CD8-positive, alpha-beta memory T cell (primary cell): ENCODE results near the gene ZFAND4. TPM values are rescaled to one million over a fixed set of nuclear protein-coding genes. Genes with fewer than 3 reads are reported as not detected.

Source experiments
- CTCF ChIA-PET: fragments of 350-600 bp; sonication (Branson Sonifier 250); formaldehyde crosslinking; loops from one replicate; lab custom pipeline; 2021; ENCODE audit warnings: antibody characterized with exemption; lab: Charles Lee
- POLR2A ChIA-PET: fragments of 350-600 bp; sonication (Branson Sonifier 250); formaldehyde crosslinking; loops from one replicate; lab custom pipeline; 2021; ENCODE audit warnings: antibody characterized with exemption; lab: Charles Lee
- DNase-seq, 5 donors: peaks; one replicate each; pipeline versions ENCODE4 v3.0.0 to v3.0.0-alpha.2; 2020 to 2022; ENCODE audit warnings: mixed read lengths in 1 of 5
- H3K27ac ChIP-seq: one replicate; pipeline ENCODE4 v1.7.0; 2013; ENCODE audit warnings: low read depth, mild to moderate bottlenecking, low read length, moderate library complexity
- H3K27me3 ChIP-seq: 2 replicates; pipeline ENCODE4 v1.7.0; 2013; ENCODE audit warnings: low read length, mild to moderate bottlenecking; ENCODE audit not compliant: insufficient read depth, poor library complexity, severe bottlenecking
- H3K36me3 ChIP-seq: 2 replicates; pipeline ENCODE4 v1.7.0; 2013; ENCODE audit warnings: mild to moderate bottlenecking, low read length, moderate library complexity; ENCODE audit not compliant: insufficient read depth
- H3K4me1 ChIP-seq: 2 replicates; pipeline ENCODE4 v1.7.0; 2013; ENCODE audit warnings: mild to moderate bottlenecking, low read length, moderate library complexity; ENCODE audit not compliant: insufficient read depth
- H3K4me3 ChIP-seq: 2 replicates; pipeline ENCODE4 v1.7.0; 2013; ENCODE audit warnings: mild to moderate bottlenecking, low read length
- H3K9me3 ChIP-seq: 2 replicates; pipeline ENCODE4 v1.7.0; 2013; ENCODE audit warnings: mild to moderate bottlenecking, low read length
- H3K27ac Mint-ChIP-seq, 8 donors: one replicate each; pipeline ENCODE4 v1.8.0; 2020 to 2021; ENCODE audit warnings: mixed read lengths in 8 of 8, mild to moderate bottlenecking in 6 of 8, inconsistent platforms in 3 of 8, moderate library complexity in 3 of 8
- H3K27me3 Mint-ChIP-seq, 2 donors: one replicate each; pipeline ENCODE4 v1.8.0; 2020 to 2021; ENCODE audit warnings: mixed read lengths in 2 of 2, mild to moderate bottlenecking in 1 of 2, moderate library complexity in 1 of 2
- H3K36me3 Mint-ChIP-seq, 3 donors: one replicate each; pipeline ENCODE4 v1.8.0; 2020 to 2021; ENCODE audit warnings: mixed read lengths in 3 of 3, inconsistent platforms in 1 of 3, mild to moderate bottlenecking in 1 of 3
- H3K4me1 Mint-ChIP-seq, 3 donors: one replicate each; pipeline ENCODE4 v1.8.0; 2020 to 2021; ENCODE audit warnings: mixed read lengths in 3 of 3, inconsistent platforms in 1 of 3, mild to moderate bottlenecking in 1 of 3
- H3K4me3 Mint-ChIP-seq, 7 donors: one replicate each; pipeline ENCODE4 v1.8.0; 2020 to 2021; ENCODE audit warnings: mixed read lengths in 7 of 7, mild to moderate bottlenecking in 6 of 7, moderate library complexity in 4 of 7, inconsistent platforms in 2 of 7
- H3K9me3 Mint-ChIP-seq, 5 donors: one replicate each; pipeline ENCODE4 v1.8.0; 2020 to 2022; ENCODE audit warnings: mixed read lengths in 5 of 5, mild to moderate bottlenecking in 3 of 5, moderate library complexity in 2 of 5, inconsistent platforms in 1 of 5
- polyA plus RNA-seq: library from polyadenylated mRNA; unstranded; fragments of 300-500 nt; fragmentation: Illumina TruSeq; gene quantifications from one replicate; pipeline ENCODE4 v1.2.3, GENCODE V29; 2021
- total RNA-seq, 2 experiments: library from RNA; stranded (reverse); gene quantifications; one replicate each; pipeline ENCODE4 v1.2.3, GENCODE V29; 2021

Gene ZFAND4
- total and polyA plus RNA-seq, 3 experiments from 2014 or later: 11.0 to 21.1 (median 11.7) TPM

DNA sequence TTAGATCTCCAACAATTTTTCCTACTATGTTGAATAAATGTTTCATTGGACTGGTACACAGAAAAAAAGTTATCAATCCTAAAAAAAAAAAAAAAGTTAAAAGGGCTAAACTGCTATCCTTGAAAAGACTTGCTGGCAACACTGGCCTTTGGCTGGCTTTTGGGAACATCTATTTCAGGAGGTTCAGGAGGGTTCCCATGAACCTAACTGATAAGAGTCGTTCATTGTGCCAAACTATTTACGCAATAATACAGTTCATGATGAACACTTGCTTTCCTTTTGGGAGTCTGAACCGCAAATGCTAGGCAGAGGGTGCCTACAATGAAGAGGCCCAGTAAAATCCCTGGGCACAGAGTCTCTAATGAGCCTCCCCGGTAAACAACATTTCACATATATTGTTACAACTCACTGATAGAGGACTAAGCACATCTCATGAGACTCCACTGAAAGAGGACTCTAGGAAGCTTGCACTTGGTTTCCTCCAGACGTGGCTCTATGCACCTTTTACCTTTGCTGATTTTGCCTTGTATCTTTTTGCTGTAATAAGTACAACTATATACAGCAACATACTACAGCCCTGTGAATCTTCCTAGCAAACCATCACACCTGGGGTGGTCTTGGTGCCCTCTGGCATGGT, 45.0 kb downstream of the ZFAND4 start:
- H3K9me3 ChIP-seq: no peaks in the 10 kb centered on the region
- POLR2A ChIA-PET: no interaction called here

GRCh38 chr10:45625879-45626278, 46.7 kb downstream of the ZFAND4 start:
- POLR2A ChIA-PET: no interaction called here
- Histone ChIP-seq H3K9me3 (no peaks in the 10 kb centered on the region), H3K4me1 (no peaks in the 10 kb centered on the region), H3K27me3 (no peaks in the 10 kb centered on the region), H3K27ac (no peak overlapping the region), H3K4me3 (no peak overlapping the region), H3K36me3 (peaks cover 10% of the 10 kb centered on the region)
- Mint-ChIP-seq H3K27ac (peak overlapping the region in 1 of 8 donors; percentile 58), H3K4me1 (no peaks in the 10 kb centered on the region), H3K36me3 (peaks cover 12 to 56% (median 25%) of the 10 kb centered on the region in 3 donors), H3K4me3 (no peak overlapping the region), H3K27me3 (peaks cover 0 to 3% of the 10 kb centered on the region in 2 donors), H3K9me3 (no peaks in the 10 kb centered on the region)
- CTCF ChIA-PET: no interaction called here
- no peak for DNase-seq

More for the DNA sequence above, 45.0 kb downstream of the ZFAND4 start:
- H3K27ac ChIP-seq: no peak overlapping the region
- H3K36me3 ChIP-seq: peaks cover 10% of the 10 kb centered on the region
- no peak overlapping the region for H3K27ac Mint-ChIP-seq
- H3K27me3 Mint-ChIP-seq: peaks cover 0 to 3% of the 10 kb centered on the region in 2 donors
- no peak overlapping the region for H3K4me3 Mint-ChIP-seq
- H3K9me3 Mint-ChIP-seq: no peaks in the 10 kb centered on the region
- H3K27me3 ChIP-seq: no peaks in the 10 kb centered on the region
- H3K36me3 Mint-ChIP-seq: peaks cover 7 to 50% (median 27%) of the 10 kb centered on the region in 3 donors
- CTCF ChIA-PET: no interaction called here
- H3K4me1 ChIP-seq: no peaks in the 10 kb centered on the region
- H3K4me3 ChIP-seq: no peak overlapping the region
- DNase-seq: no peak
- H3K4me1 Mint-ChIP-seq: no peaks in the 10 kb centered on the region

DNA sequence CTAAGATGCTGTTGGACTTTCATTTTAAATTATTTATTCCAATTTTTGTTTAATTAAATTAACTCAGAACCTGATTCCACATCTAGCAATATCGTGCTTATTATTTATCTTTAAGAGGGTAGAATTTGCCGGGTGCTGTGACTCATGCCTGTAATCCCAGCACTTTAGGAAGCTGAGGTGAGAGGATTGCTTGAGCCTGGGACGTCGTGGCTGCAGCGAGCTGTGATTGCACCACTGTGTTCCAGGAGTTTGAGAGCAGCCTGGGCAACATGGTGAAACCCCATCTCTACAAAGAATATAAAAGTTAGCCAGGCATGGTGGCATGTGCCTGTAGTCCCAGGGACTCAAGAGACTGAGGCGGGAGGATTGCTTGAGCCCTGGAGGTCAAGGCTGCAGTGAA, 47.8 kb downstream of the ZFAND4 start:
- Histone ChIP-seq H3K27me3 (no peaks in the 10 kb centered on the region), H3K4me1 (no peaks in the 10 kb centered on the region), H3K9me3 (no peaks in the 10 kb centered on the region), H3K36me3 (peaks cover 10% of the 10 kb centered on the region), H3K4me3 (no peak overlapping the region), H3K27ac (no peak overlapping the region)
- no peak overlapping the region for H3K27ac Mint-ChIP-seq
- DNase-seq: no peak
- CTCF ChIA-PET: no interaction called here
- H3K36me3 Mint-ChIP-seq: peaks cover 15 to 54% (median 21%) of the 10 kb centered on the region in 3 donors
- H3K27me3 Mint-ChIP-seq: peaks cover 0 to 3% of the 10 kb centered on the region in 2 donors
- POLR2A ChIA-PET: no interaction called here
- H3K9me3 Mint-ChIP-seq: no peaks in the 10 kb centered on the region
- H3K4me3 Mint-ChIP-seq: no peak overlapping the region
- no peaks in the 10 kb centered on the region for H3K4me1 Mint-ChIP-seq

GRCh38 chr10:45614869-45615268, 57.7 kb downstream of the ZFAND4 start:
- Histone ChIP-seq H3K4me3 (no peak overlapping the region), H3K27ac (no peak overlapping the region), H3K27me3 (no peaks in the 10 kb centered on the region), H3K36me3 (peaks cover 3% of the 10 kb centered on the region), H3K4me1 (no peaks in the 10 kb centered on the region), H3K9me3 (no peaks in the 10 kb centered on the region)
- no peak overlapping the region for H3K4me3 Mint-ChIP-seq
- peaks cover 16 to 54% (median 26%) of the 10 kb centered on the region in 3 donors for H3K36me3 Mint-ChIP-seq
- no peak for DNase-seq
- H3K27ac Mint-ChIP-seq: no peak overlapping the region
- ChIA-PET POLR2A (no interaction called here), CTCF (interaction anchor here (1.5 kb wide), 1 partner anchor 150 kb away, joined by 3 read pairs; no protein-coding TSS in a partner anchor)
- no peaks in the 10 kb centered on the region for H3K4me1 Mint-ChIP-seq
- H3K9me3 Mint-ChIP-seq: no peaks in the 10 kb centered on the region
- H3K27me3 Mint-ChIP-seq: no peaks in the 10 kb centered on the region

- Histone ChIP-seq H3K36me3 (peaks cover 3% of the 10 kb centered on the region), H3K9me3 (no peaks in the 10 kb centered on the region), H3K4me3 (no peak overlapping the region), H3K4me1 (no peaks in the 10 kb centered on the region), H3K27me3 (no peaks in the 10 kb centered on the region), H3K27ac (no peak overlapping the region)
- Mint-ChIP-seq H3K27ac (no peak overlapping the region), H3K9me3 (no peaks in the 10 kb centered on the region), H3K36me3 (peaks cover 20 to 57% (median 25%) of the 10 kb centered on the region in 3 donors), H3K27me3 (no peaks in the 10 kb centered on the region), H3K4me3 (no peak overlapping the region), H3K4me1 (no peaks in the 10 kb centered on the region)
- ChIA-PET POLR2A (no interaction called here), CTCF (no interaction called here)
- DNase-seq: no peak
Measured at GRCh38 chr10:45612741-45613140, 59.8 kb downstream of the ZFAND4 start.

- Histone ChIP-seq H3K27me3 (no peaks in the 10 kb centered on the region), H3K9me3 (no peaks in the 10 kb centered on the region), H3K27ac (no peak overlapping the region), H3K36me3 (peaks cover 3% of the 10 kb centered on the region), H3K4me1 (no peaks in the 10 kb centered on the region), H3K4me3 (no peak overlapping the region)
- Mint-ChIP-seq H3K4me3 (no peak overlapping the region), H3K36me3 (peaks cover 19 to 35% (median 20%) of the 10 kb centered on the region in 3 donors), H3K27ac (no peak overlapping the region), H3K27me3 (no peaks in the 10 kb centered on the region), H3K4me1 (no peaks in the 10 kb centered on the region), H3K9me3 (no peaks in the 10 kb centered on the region)
- ChIA-PET CTCF (interaction anchor here (1.0 kb wide), 1 partner anchor 10 kb away, joined by 3 read pairs; no protein-coding TSS in a partner anchor), POLR2A (no interaction called here)
- no peak for DNase-seq
Measured at GRCh38 chr10:45608052-45608451, 64.5 kb downstream of the ZFAND4 start.

DNA sequence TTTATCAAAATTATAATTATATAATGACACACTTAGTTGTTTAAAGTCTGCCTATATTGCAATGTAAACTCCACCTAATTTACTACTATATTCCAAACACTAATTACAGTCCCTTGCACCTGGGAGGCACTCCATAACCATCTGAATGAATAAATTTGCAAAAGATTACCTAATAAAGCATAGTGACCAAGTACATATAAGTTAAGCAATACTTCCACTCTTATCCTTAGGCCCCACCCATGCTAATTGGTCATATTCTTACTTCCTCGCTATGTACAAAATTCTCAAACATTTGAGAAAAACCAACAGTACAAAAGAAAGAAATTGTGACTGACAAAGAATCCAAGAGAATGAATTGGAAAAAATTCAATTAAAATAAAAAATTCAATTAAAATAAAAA, 65.3 kb downstream of the ZFAND4 start:
- Mint-ChIP-seq H3K4me1 (no peaks in the 10 kb centered on the region), H3K36me3 (peaks cover 11 to 28% (median 13%) of the 10 kb centered on the region in 3 donors)
- POLR2A ChIA-PET: no interaction called here

GRCh38 chr10:45602836-45603235, 69.7 kb downstream of the ZFAND4 start:
- Mint-ChIP-seq H3K4me3 (no peak overlapping the region), H3K36me3 (peaks cover 0 to 2% (median 0%) of the 10 kb centered on the region in 3 donors), H3K4me1 (peaks cover 1 to 14% (median 9%) of the 10 kb centered on the region in 3 donors), H3K27ac (no peak overlapping the region), H3K9me3 (peaks cover 0 to 7% (median 4%) of the 10 kb centered on the region in 5 donors), H3K27me3 (peaks cover 10 to 28% of the 10 kb centered on the region in 2 donors)
- Histone ChIP-seq H3K36me3 (no peaks in the 10 kb centered on the region), H3K4me3 (no peak overlapping the region), H3K27ac (no peak overlapping the region), H3K4me1 (no peaks in the 10 kb centered on the region), H3K27me3 (no peaks in the 10 kb centered on the region), H3K9me3 (no peaks in the 10 kb centered on the region)
- POLR2A ChIA-PET: no interaction called here
- CTCF ChIA-PET: no interaction called here
- no peak for DNase-seq

More for the DNA sequence above, 65.3 kb downstream of the ZFAND4 start:
- DNase-seq: no peak
- Histone ChIP-seq H3K4me1 (no peaks in the 10 kb centered on the region), H3K27me3 (no peaks in the 10 kb centered on the region), H3K9me3 (no peaks in the 10 kb centered on the region), H3K36me3 (no peaks in the 10 kb centered on the region), H3K4me3 (no peak overlapping the region), H3K27ac (no peak overlapping the region)
- Mint-ChIP-seq H3K9me3 (no peaks in the 10 kb centered on the region), H3K27ac (no peak overlapping the region), H3K27me3 (peaks cover 0 to 2% of the 10 kb centered on the region in 2 donors), H3K4me3 (no peak overlapping the region)
- CTCF ChIA-PET: no interaction called here
